ENCODE results near the gene PAK1IP1. TPM values are rescaled to one million over a fixed set of nuclear protein-coding genes. Genes with fewer than 3 reads are reported as not detected.
"Not testable (repeated sequence)": the region's sequence is repeated elsewhere in the genome, so short reads cannot be mapped to it uniquely, and the experiment has no call there.

PAK1IP1 gene
- polyA plus RNA-seq, 1 donor (not counting 4 experiments of a cell fraction or from before 2014, with no cell fraction given): 36.3 TPM

- FAIRE-seq: no peak
These were observed 45.3 kb downstream of the PAK1IP1 start for GRCh38 chr6:10740061-10740460.

DNA sequence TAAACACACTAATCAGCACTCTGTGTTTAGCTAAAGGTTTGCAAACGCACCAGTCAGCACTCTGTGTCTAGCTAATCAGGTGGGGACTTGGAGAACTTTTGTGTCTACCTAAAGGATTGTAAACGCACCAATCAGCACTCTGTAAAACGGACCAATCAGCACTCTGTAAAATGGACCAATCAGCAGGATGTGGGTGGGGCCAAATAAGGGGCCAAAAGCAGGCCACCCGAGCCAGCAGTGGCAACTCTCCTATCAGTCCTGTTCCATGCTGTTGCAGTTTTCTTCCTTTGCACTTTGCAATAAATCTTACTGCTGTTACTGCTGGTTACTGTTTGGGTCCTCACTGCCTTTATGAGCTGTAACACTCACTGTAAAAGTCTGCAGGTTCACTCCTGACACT, 46.9 kb downstream of the PAK1IP1 start:
- H3K27me3 ChIP-seq (ENCODE audit: control insufficient read depth, extremely low read depth, insufficient read depth, low read length); H3K9ac ChIP-seq (ENCODE audit: control insufficient read depth, extremely low read depth, insufficient read depth, low read length); H3K27ac ChIP-seq (ENCODE audit: control insufficient read depth, insufficient read depth, low read length); H3K4me3 ChIP-seq (ENCODE audit: control insufficient read depth in 2 of 3, extremely low read depth in 1 of 3, insufficient read depth in 2 of 3, low read depth in 1 of 3, low read length in 3 of 3); H3K4me2 ChIP-seq (ENCODE audit: control insufficient read depth, extremely low read depth, insufficient read depth, low read depth, low read length); DNase-seq (ENCODE audit: low read depth, low spot score); FAIRE-seq; H3K79me2 ChIP-seq (ENCODE audit: control insufficient read depth, insufficient read depth, low read length); H2AFZ ChIP-seq (ENCODE audit: control insufficient read depth, low read length); H3K9me1 ChIP-seq (ENCODE audit: control insufficient read depth, extremely low read depth, insufficient read depth, low read length); H3K9me3 ChIP-seq (ENCODE audit: control insufficient read depth, low read depth, low read length); H4K20me1 ChIP-seq (ENCODE audit: control insufficient read depth, extremely low read depth, insufficient read depth, low read length); dilution Hi-C loops (cut with MboI; ENCODE audit: extremely low pct_ligation_motif_present, low sequenced_read_pairs); H3K4me1 ChIP-seq (ENCODE audit: control insufficient read depth, extremely low read depth, insufficient read depth, low read length); H3K36me3 ChIP-seq (ENCODE audit: control insufficient read depth in 2 of 2, extremely low read depth in 1 of 2, insufficient read depth in 2 of 2, low read length in 2 of 2): not testable (repeated sequence)

More at GRCh38 chr6:10740061-10740460, 45.3 kb downstream of the PAK1IP1 start:
- H3K4me1 ChIP-seq (ENCODE audit: control insufficient read depth, extremely low read depth, insufficient read depth, low read length): peaks cover 5% of the 10 kb centered on the region
- H3K4me2 ChIP-seq (ENCODE audit: control insufficient read depth, extremely low read depth, insufficient read depth, low read depth, low read length): no peak overlapping the region
- no peak for TF ChIP-seq EZH2 (IDR thresholded peaks at IDR 0.05; ENCODE audit: low read length)
- TF ChIP-seq CTCF (optimal IDR thresholded peaks at IDR 0.05 in 1 of 3, IDR thresholded peaks at IDR 0.05 in 1 of 3, conservative IDR thresholded peaks at IDR 0.05 in 1 of 3; ENCODE audit: extremely low read depth in 1 of 3, insufficient read depth in 2 of 3, low read length in 3 of 3): no peak
- dilution Hi-C loops (cut with MboI; ENCODE audit: extremely low pct_ligation_motif_present, low sequenced_read_pairs): no loop called here
- H3K27ac ChIP-seq (ENCODE audit: control insufficient read depth, insufficient read depth, low read length): no peak overlapping the region
- H3K9me3 ChIP-seq (ENCODE audit: control insufficient read depth, low read depth, low read length): no peaks in the 10 kb centered on the region
- H3K27me3 ChIP-seq (ENCODE audit: control insufficient read depth, extremely low read depth, insufficient read depth, low read length): no peaks in the 10 kb centered on the region
- no peaks in the 10 kb centered on the region for H4K20me1 ChIP-seq (ENCODE audit: control insufficient read depth, extremely low read depth, insufficient read depth, low read length)
- no peaks in the 10 kb centered on the region for H3K36me3 ChIP-seq (ENCODE audit: control insufficient read depth in 2 of 2, extremely low read depth in 1 of 2, insufficient read depth in 2 of 2, low read length in 2 of 2)
- no peak overlapping the region for H2AFZ ChIP-seq (ENCODE audit: control insufficient read depth, low read length)
- H3K9me1 ChIP-seq (ENCODE audit: control insufficient read depth, extremely low read depth, insufficient read depth, low read length): no peaks in the 10 kb centered on the region
- DNase-seq (ENCODE audit: low read depth, low spot score): no peak
- H3K4me3 ChIP-seq (ENCODE audit: control insufficient read depth in 2 of 3, extremely low read depth in 1 of 3, insufficient read depth in 2 of 3, low read depth in 1 of 3, low read length in 3 of 3): no peak overlapping the region
- no peaks in the 10 kb centered on the region for H3K79me2 ChIP-seq (ENCODE audit: control insufficient read depth, insufficient read depth, low read length)
- H3K9ac ChIP-seq (ENCODE audit: control insufficient read depth, extremely low read depth, insufficient read depth, low read length): no peak overlapping the region

- Histone ChIP-seq H3K9ac (ENCODE audit: control insufficient read depth, extremely low read depth, insufficient read depth, low read length) (no peak overlapping the region), H3K79me2 (ENCODE audit: control insufficient read depth, insufficient read depth, low read length) (no peaks in the 10 kb centered on the region), H3K36me3 (ENCODE audit: control insufficient read depth in 2 of 2, extremely low read depth in 1 of 2, insufficient read depth in 2 of 2, low read length in 2 of 2) (no peaks in the 10 kb centered on the region), H3K4me1 (ENCODE audit: control insufficient read depth, extremely low read depth, insufficient read depth, low read length) (peaks cover 4% of the 10 kb centered on the region), H4K20me1 (ENCODE audit: control insufficient read depth, extremely low read depth, insufficient read depth, low read length) (no peaks in the 10 kb centered on the region), H3K27me3 (ENCODE audit: control insufficient read depth, extremely low read depth, insufficient read depth, low read length) (no peaks in the 10 kb centered on the region), H3K4me3 (ENCODE audit: control insufficient read depth in 2 of 3, extremely low read depth in 1 of 3, insufficient read depth in 2 of 3, low read depth in 1 of 3, low read length in 3 of 3) (no peak overlapping the region), H3K9me3 (ENCODE audit: control insufficient read depth, low read depth, low read length) (no peaks in the 10 kb centered on the region), H3K9me1 (ENCODE audit: control insufficient read depth, extremely low read depth, insufficient read depth, low read length) (no peaks in the 10 kb centered on the region), H3K4me2 (ENCODE audit: control insufficient read depth, extremely low read depth, insufficient read depth, low read depth, low read length) (no peak overlapping the region), H3K27ac (ENCODE audit: control insufficient read depth, insufficient read depth, low read length) (no peak overlapping the region), H2AFZ (ENCODE audit: control insufficient read depth, low read length) (no peak overlapping the region)
- FAIRE-seq: no peak
- DNase-seq (ENCODE audit: low read depth, low spot score): no peak
- TF ChIP-seq CTCF (optimal IDR thresholded peaks at IDR 0.05 in 1 of 3, IDR thresholded peaks at IDR 0.05 in 1 of 3, conservative IDR thresholded peaks at IDR 0.05 in 1 of 3; ENCODE audit: extremely low read depth in 1 of 3, insufficient read depth in 2 of 3, low read length in 3 of 3) (no peak), EZH2 (IDR thresholded peaks at IDR 0.05; ENCODE audit: low read length) (no peak)
- dilution Hi-C loops (cut with MboI; ENCODE audit: extremely low pct_ligation_motif_present, low sequenced_read_pairs): no loop called here
These were observed 47.5 kb downstream of the PAK1IP1 start for GRCh38 chr6:10742251-10742650.

All from keratinocyte (primary cell).